T-helper 1 cell (primary cell): Measurements from ENCODE around the gene PAQR5.
"Not testable (repeated sequence)": the region's sequence is repeated elsewhere in the genome, so short reads cannot be mapped to it uniquely, and the experiment has no call there.

Source experiments
- DNase-seq, 5 donors: peaks; one replicate each; pipeline ENCODE4 v3.0.0-alpha.2; 2012 to 2020

PAQR5 gene

DNA sequence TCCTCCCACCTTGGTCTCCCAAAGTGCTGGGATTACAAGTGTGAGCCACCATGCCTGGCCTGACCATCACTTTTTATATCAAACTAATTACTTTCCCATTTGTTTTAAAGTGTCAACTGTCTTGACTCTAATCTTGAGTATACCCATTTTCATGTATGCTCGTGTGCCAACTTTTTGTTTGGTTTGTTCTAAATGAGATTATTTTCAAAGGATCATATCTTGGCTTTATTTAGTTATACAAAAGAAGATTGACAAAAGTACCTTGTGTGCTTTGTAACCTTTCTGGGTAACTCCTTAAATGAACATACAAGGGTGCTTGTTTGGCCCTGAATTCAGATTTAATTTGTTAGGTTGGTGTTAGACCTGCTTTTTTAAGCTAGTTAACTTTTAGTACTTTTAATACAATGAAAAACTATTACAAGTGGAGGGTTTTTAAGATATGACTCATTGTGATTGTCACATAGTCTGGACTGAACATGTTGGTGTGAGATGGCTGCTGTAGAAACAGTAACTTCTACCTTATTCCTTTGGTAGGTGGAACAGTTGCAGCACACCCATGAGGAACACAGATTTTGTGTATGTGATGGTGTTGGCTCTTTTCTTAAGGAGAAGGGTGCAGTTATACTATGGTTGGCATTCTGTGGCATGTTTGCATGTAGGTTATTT is 126.2 kb downstream of the PAQR5 start:
- no peak for DNase-seq

DNA sequence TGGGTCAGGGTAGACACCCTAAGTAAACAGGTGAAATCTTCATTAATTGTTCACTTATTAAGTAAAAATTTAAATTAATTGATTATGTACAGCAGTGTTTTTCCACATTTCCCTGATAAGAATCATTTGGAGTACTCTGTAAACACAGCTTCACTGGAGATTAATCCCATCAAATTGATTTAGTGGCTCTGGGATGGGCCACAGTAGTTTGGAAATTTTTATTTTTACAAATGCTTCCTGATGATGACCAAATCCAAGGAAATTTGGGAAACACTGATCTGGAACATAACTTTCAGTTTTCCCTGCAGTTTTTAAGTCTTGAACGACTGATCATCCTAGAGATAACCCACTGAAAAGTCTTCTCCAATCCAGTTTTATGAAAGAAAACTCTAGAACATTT is 135.1 kb downstream of the PAQR5 start:
- no peak for DNase-seq

- no peak for DNase-seq
These were observed 135.5 kb downstream of the PAQR5 start for GRCh38 chr15:69434238-69434637.

DNA sequence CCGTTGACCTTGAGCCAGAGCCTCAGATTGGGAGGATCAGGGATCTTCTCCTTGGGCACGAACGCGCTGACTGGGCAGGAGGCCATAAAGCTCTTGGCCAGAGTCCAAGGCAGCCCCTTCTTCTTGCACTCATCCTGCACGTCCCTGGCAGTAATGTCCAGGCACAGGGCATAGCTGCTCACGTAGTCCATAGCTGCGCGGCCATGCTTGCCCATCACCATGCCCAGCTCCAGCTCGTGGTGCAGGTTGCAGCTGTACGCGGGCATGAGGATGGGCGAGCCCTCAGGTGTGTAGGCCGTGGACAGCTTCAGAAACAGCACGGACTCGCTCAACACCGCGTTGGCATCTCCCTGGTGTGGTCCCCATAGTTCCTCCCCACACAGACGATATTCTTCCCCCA is 136.0 kb downstream of the PAQR5 start:
- no peak for DNase-seq

DNA sequence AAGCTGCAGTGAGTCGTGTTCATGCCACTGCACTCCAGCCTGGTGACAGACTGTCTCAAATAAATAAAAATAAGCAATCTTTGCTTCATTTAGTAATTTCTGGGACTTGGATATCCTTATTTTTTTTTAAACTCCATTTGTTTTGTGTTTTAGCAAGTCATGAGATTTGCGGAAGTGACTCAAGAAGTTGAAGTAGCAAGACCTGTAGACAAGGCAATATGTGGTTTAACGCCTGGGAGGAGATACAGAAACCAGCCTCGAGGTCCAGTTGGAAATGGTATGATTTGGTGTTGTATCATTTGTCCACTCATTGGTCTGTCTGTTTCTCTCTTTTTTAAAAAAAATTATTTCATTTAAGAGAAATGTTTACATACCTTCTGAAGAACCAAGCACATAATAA is 137.3 kb downstream of the PAQR5 start:
- DNase-seq = no peak

DNA sequence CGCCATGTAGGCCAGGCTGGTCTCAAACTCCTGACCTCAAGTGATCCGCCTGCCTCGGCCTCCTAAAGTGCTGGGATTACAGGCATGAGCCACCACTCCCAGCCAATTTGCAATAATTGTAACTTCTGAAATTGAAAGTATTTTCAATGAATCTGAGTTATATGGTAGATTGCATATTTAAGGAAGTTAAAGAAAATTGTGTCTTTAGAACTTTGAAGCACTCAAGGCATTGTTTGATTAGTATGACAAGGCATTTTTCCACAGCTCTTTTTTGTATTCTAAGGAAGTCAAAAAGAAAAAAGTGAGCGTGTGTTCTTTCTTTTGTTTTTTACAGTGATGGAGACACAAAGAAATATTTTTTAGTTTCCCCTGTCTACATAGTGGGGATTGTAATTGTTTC is 138.2 kb downstream of the PAQR5 start:
- DNase-seq = no peak

DNA sequence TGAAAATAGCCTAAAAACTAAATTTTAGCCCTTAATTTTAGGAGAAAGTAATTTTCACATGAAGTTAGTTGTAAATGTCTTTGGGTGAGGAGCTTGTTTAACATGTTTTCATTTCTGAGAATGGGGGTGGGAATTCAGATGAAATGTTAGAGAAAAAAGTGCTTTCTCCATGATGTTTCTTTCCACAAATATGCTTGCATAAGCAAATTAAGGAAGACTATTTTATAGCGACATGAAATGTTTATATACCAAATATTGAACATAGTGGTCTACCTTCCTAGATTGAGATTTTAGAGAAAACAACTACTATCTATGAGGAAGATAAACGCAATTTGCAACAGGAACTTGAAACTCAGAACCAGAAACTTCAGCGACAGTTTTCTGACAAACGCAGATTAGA is 140.9 kb downstream of the PAQR5 start:
- DNase-seq = no peak

DNA sequence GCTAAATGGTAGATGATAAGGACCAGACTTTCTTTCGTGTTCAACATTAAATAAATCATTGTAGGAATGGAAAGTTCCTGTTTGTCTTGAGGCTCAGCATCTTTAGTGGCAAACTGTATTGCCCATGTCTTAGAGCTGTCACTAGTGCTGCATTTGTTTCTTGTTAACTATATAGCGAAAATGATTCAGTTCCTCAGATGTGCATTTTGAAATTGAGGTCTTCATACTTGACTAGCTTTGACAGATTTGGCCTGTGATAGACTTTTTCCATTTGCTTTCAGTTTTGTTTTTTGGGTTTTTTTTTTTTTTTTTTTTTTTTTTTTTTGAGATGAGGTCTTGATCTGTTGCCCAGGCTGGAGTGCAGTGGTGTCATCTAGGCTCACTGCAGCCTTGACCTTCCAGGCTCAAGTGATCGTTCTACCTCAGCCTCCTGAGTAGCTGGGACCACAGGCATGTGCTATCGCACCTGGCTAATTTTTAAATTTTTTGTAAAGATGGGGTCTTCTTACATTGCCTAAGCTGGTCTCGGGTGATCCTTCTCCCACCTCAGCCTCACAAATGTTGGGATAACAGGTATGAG is 144.4 kb downstream of the PAQR5 start:
- peak in 1 of 5 donors; percentile 14 for DNase-seq

DNA sequence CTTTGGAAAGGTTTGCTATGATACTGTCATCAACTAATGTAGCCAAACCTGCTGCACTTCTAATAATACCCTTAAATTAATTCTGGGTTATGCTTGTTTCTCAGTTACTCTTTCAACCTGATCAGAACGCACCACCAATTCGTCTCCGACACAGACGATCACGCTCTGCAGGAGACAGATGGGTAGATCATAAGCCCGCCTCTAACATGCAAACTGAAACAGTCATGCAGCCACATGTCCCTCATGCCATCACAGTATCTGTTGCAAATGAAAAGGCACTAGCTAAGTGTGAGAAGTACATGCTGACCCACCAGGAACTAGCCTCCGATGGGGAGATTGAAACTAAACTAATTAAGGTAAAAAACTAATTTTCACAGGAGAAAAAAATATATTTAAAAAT is 146.0 kb downstream of the PAQR5 start:
- no peak for DNase-seq

DNA sequence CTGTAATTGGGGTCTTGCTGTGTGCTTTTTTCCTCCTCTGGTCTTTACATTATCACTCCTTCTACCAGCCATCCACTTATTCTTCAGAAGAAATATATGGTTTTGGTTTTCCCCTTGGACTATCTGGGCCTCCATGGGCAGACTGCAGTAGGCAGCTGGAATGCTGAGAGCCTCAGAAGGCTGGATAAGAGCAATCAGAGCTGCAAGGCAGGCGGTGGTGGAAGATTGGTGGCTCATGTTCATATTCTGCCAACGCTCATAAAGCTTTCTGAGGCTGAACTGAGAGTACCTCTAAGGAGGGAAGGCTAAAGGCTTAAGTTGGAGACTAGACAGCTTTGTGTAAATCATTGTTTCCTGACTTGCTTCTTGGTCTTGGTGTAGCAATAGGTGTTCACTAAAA is 148.2 kb downstream of the PAQR5 start:
- no peak for DNase-seq

DNA sequence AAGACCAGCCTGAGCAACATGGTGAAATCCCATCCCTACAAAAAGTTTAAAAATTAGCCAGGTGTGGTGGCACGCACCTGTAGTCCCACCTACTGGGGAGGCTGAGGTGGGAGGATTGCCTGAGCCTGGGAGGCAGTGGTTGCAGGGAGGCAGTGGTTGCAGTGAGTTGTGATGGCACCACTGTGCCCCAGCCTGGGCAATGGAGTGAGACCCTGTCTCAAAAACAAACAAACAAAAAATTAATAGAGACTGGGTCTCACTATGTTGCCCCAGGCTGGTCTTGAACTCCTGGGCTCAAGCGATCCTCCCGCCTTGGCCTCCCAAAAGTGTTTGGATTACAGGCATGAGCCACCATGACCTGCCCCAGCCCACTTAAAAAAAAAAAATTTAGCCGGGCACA is 151.5 kb downstream of the PAQR5 start:
- not testable (repeated sequence) for DNase-seq

DNA sequence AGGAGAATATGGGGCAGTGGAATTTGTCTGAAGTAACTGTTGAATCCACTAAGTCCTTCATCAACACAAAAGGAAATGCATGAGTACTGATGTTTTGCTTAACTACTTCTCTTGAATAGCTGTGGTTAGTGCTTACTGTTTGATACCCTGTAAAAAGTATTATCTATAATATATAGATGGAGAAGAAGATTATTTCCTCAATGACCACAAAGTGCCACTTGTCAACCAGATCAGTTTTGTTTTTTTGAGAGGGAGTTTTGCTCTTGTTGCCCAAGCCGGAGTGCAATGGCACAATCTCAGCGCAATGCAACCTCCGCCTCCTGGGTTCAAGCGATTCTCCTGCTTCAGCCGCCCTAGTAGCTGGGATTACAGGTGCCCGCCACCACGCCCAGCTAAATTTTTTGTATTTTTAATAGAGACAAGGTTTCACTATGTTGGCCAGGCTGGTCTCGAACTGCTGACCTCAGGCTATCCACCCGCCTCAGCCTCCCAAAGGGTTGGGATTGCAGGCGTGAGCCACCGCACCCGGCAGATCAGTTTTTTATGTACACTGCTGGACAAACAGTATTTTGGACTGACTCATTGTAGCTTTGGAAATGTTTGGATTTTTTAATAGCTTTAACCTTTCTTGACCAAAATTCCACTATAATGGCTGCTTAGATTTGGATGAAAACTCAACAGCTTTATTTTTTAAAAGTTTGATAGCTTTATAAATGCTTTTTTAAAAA is 152.4 kb downstream of the PAQR5 start:
- DNase-seq = no peak

- peak in 1 of 5 donors; percentile 41 for DNase-seq
These were observed 153.4 kb downstream of the PAQR5 start for GRCh38 chr15:69451951-69452691.

GRCh38 chr15:69452692-69453521 is 154.2 kb downstream of the PAQR5 start, which contains the start of gene RPLP1:
TSS of gene RPLP1 (plus strand) at chr15:69452818. CDS start at chr15:69452949, 131 bp downstream.
- peak; percentile 89 to 95 (median 94) for DNase-seq

- no peak for DNase-seq
These were observed 156.2 kb downstream of the PAQR5 start for GRCh38 chr15:69454953-69455352.

DNA sequence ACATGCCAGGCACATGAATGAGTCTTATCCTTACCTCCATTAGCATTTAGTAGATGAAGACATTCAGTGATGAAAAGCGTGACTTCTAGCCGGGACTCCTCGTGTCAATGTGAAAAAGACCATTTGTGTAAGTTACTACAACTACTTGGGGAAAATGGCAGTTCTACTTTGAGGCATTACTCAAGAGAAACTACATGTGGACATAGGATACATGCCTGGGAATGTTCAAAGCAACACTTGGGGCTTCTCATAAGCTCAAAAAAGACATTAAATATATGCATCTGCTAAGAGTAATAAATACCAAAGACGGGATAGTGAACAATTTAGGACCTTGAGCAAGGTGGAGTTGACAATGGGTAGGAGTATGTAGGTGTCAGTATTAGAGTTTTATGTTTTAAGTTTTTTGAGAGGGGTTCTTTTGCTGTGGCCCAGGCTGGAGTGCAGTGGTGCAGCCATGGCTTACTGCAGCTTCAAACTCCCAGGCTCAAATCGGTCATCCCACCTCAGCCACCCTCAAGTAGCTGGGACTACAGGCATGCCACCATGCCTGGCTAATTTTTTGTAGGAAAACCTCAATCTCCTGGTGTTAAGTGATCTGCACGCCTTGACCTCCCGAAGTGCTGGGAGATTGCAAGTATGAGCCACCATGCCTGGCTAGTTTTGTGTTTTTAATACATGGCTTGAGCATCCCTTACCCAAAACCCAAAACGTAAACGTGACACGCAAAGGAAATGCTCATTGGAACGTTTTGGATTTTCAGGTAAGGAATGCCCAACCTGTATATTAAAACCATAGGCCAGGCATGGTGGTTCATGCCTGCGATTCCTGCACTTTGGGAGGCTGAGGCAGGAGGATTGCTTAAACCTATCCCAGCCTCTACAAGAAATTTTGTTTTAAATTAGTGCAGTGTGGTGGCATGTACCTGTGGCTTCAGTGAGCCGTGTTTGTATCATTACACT is 157.8 kb downstream of the PAQR5 start:
- no peak for DNase-seq
